Cardiac fibroblast (primary cell): ENCODE results near the gene GLI3.

ENCODE experiments used
- DNase-seq, 2 donors: peaks; one replicate each; pipeline versions ENCODE4 v3.0.0 to v3.0.0-alpha.2; 2010; ENCODE audit warnings: low read depth in 2 of 2
- H3K4me3 ChIP-seq, 2 donors: replicated peaks in 1 of 2; 1 replicate in 1 of 2; 2 replicates in 1 of 2; pipeline ENCODE4 v1.5.1; 2011; ENCODE audit warnings: low read depth in 2 of 2, low read length in 2 of 2, mild to moderate bottlenecking in 2 of 2, moderate library complexity in 1 of 2
- CTCF ChIP-seq: IDR thresholded peaks from one replicate; pipeline ENCODE4 v1.5.1; 2011; ENCODE audit warnings: low read depth, mild to moderate bottlenecking, low read length, inconsistent platforms

The GLI3 gene

GRCh38 chr7:42074076-42074475 lies 162.9 kb downstream of the GLI3 start:
- no peak for TF ChIP-seq CTCF
- no peak overlapping the region for H3K4me3 ChIP-seq
- no peak for DNase-seq

GRCh38 chr7:42071372-42072261 lies 165.4 kb downstream of the GLI3 start:
- TF ChIP-seq CTCF = peak; percentile 42
- DNase-seq = peak; percentile 66 to 72
- H3K4me3 ChIP-seq = no peak overlapping the region

- DNase-seq = peak; percentile 46 to 81
- no peak for TF ChIP-seq CTCF
- H3K4me3 ChIP-seq = no peak overlapping the region
These were observed 166.9 kb downstream of the GLI3 start for GRCh38 chr7:42070068-42070467.

- DNase-seq = no peak
- no peak overlapping the region for H3K4me3 ChIP-seq
- TF ChIP-seq CTCF = no peak
These were observed 167.4 kb downstream of the GLI3 start for GRCh38 chr7:42069590-42069989.

GRCh38 chr7:42068554-42069280 lies 168.3 kb downstream of the GLI3 start:
- TF ChIP-seq CTCF = no peak
- H3K4me3 ChIP-seq = no peak overlapping the region
- DNase-seq = no peak

- TF ChIP-seq CTCF = no peak
- DNase-seq = peak in 1 of 2 donors; percentile 35
These were observed 171.1 kb downstream of the GLI3 start for GRCh38 chr7:42065942-42066341.

More at GRCh38 chr7:42065942-42066341, 171.1 kb downstream of the GLI3 start:
- H3K4me3 ChIP-seq = no peak overlapping the region
